OCI-LY3 (cell line): Measurements from ENCODE around the gene CD6.

Experiments used
- H2AFZ ChIP-seq: fragments of 200-600, 300-600 bp; shearing (Covaris generic); 2 replicates; pipeline ENCODE4 v1.6.0; 2014; ENCODE audit warnings: antibody characterized with exemption, low read depth, low read length
- H3K27ac ChIP-seq: fragments of 200-600, 300-600 bp; sonication (generic); 2 replicates; pipeline ENCODE4 v1.5.1; 2014; ENCODE audit warnings: mild to moderate bottlenecking, low read length, moderate library complexity, mixed read lengths
- H3K27me3 ChIP-seq: fragments of 200-600, 300-600 bp; sonication (generic); 2 replicates; pipeline ENCODE4 v1.6.1; 2014; ENCODE audit warnings: low read depth, low read length, mixed read lengths
- H3K36me3 ChIP-seq: fragments of 200-600, 300-600 bp; sonication (generic); replicated peaks from 2 replicates; pipeline ENCODE3; 2014; ENCODE audit warnings: low read depth, low read length, mixed read lengths
- H3K4me1 ChIP-seq: fragments of 300-600, 200-600 bp; sonication (generic); 2 replicates; pipeline ENCODE4 v1.6.1; 2014; ENCODE audit warnings: low read length, mixed read lengths
- H3K4me2 ChIP-seq: fragments of 200-600, 300-600 bp; sonication (generic); 2 replicates; pipeline ENCODE4 v1.6.1; 2014; ENCODE audit warnings: low read length, mixed read lengths
- H3K4me3 ChIP-seq: fragments of 300-600, 200-600 bp; sonication (generic); 2 replicates; pipeline ENCODE4 v1.5.1; 2014; ENCODE audit warnings: antibody characterized with exemption, mild to moderate bottlenecking, low read length, moderate library complexity
- H3K79me2 ChIP-seq: fragments of 300-600, 200-600 bp; shearing (Covaris generic); 2 replicates; pipeline ENCODE4 v1.6.1; 2014; ENCODE audit warnings: mild to moderate bottlenecking, low read length, mixed read lengths
- H3K9ac ChIP-seq: fragments of 300-600, 200-600 bp; shearing (Covaris generic); 2 replicates; pipeline ENCODE4 v1.6.0; 2014; ENCODE audit warnings: mild to moderate bottlenecking, low read length, moderate library complexity
- H3K9me3 ChIP-seq: fragments of 200-600, 300-600 bp; shearing (Covaris generic); 2 replicates; pipeline ENCODE4 v1.6.1; 2014; ENCODE audit warnings: low read length, mixed read lengths; ENCODE audit not compliant: insufficient read depth
- H4K20me1 ChIP-seq: fragments of 200-600, 300-600 bp; sonication (generic); 2 replicates; pipeline ENCODE4 v1.6.1; 2016; ENCODE audit warnings: low read length, mixed read lengths; ENCODE audit not compliant: insufficient read depth
- EZH2phosphoT487 ChIP-seq: fragments of 200-600 bp; shearing (Covaris generic); IDR thresholded peaks from 2 replicates; pipeline ENCODE4 v1.6.1; 2018; ENCODE audit warnings: antibody characterized with exemption, mixed run types, low read depth
- TF ChIP-seq, protein P1 (sequence below): fragments of 200-600, 300-600 bp; sonication (generic); IDR thresholded peaks from 2 replicates; pipeline ENCODE4 v1.5.1; 2014; ENCODE audit warnings: antibody characterized with exemption, low read length, low read depth

Gene CD6

GRCh38 chr11:60957188-60957587 lies 14.3 kb upstream of the CD6 start:
- no peaks in the 10 kb centered on the region for H3K79me2 ChIP-seq
- H3K9ac ChIP-seq: no peak overlapping the region
- no peak overlapping the region for H3K4me3 ChIP-seq
- H4K20me1 ChIP-seq: no peaks in the 10 kb centered on the region
- H2AFZ ChIP-seq: no peak overlapping the region
- no peak for TF ChIP-seq EZH2phosphoT487
- TF ChIP-seq, protein P1, sequence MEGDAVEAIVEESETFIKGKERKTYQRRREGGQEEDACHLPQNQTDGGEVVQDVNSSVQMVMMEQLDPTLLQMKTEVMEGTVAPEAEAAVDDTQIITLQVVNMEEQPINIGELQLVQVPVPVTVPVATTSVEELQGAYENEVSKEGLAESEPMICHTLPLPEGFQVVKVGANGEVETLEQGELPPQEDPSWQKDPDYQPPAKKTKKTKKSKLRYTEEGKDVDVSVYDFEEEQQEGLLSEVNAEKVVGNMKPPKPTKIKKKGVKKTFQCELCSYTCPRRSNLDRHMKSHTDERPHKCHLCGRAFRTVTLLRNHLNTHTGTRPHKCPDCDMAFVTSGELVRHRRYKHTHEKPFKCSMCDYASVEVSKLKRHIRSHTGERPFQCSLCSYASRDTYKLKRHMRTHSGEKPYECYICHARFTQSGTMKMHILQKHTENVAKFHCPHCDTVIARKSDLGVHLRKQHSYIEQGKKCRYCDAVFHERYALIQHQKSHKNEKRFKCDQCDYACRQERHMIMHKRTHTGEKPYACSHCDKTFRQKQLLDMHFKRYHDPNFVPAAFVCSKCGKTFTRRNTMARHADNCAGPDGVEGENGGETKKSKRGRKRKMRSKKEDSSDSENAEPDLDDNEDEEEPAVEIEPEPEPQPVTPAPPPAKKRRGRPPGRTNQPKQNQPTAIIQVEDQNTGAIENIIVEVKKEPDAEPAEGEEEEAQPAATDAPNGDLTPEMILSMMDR: no peak
- no peak overlapping the region for H3K4me2 ChIP-seq
- no peaks in the 10 kb centered on the region for H3K9me3 ChIP-seq
- H3K4me1 ChIP-seq: peaks cover 36% of the 10 kb centered on the region
- peaks cover 22% of the 10 kb centered on the region for H3K27me3 ChIP-seq
- no peaks in the 10 kb centered on the region for H3K36me3 ChIP-seq
- H3K27ac ChIP-seq: no peak overlapping the region

DNA sequence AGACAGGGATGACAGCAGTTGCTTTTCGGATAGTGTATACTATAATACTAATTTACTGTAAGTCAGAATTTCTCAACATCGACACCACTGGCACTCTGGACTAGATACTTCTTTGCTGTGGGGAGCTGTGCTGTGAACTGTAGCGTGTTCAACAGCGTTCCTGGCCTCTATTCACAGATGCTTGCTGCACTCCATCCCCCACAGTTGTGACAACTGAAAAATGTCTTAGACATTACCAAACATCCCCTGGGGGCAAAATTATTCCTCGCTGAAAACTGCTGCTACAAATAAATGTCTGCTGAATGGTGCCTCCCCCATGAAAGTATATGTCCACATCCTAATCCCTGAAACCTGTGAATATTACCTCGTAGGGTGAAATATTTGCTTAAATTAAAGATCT lies 12.0 kb upstream of the CD6 start:
- Histone ChIP-seq H3K4me3 (no peak overlapping the region), H3K79me2 (no peaks in the 10 kb centered on the region), H3K4me2 (no peak overlapping the region), H2AFZ (no peak overlapping the region), H3K27ac (no peak overlapping the region), H3K36me3 (no peaks in the 10 kb centered on the region), H3K9me3 (no peaks in the 10 kb centered on the region), H3K27me3 (peaks cover 30% of the 10 kb centered on the region), H3K9ac (no peak overlapping the region), H3K4me1 (peaks cover 13% of the 10 kb centered on the region), H4K20me1 (no peaks in the 10 kb centered on the region)
- TF ChIP-seq, protein P1: no peak
- TF ChIP-seq EZH2phosphoT487: no peak

DNA sequence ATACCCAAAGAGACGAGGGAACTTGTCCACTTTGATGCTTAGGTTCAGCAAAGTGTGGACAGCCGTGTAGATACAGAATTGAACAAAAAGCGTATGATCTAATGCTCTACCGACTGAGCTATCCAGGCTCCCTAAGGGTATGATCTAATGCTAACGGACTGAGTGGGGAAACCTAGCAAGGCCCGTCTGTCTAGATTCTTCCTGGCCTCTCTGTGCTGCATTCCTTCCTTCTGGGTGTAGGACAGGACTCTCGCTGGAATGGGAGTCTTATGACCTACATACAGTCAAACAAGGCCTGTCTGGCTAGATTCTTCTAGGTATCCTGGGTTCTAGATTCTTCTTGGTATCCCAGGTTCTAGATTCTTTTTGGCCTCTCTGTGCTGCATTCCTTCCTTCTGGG lies 11.1 kb upstream of the CD6 start:
- Histone ChIP-seq H3K9ac (no peak overlapping the region), H3K4me3 (no peak overlapping the region), H3K9me3 (no peaks in the 10 kb centered on the region), H3K4me2 (no peak overlapping the region), H3K36me3 (no peaks in the 10 kb centered on the region), H3K4me1 (peaks cover 6% of the 10 kb centered on the region), H3K79me2 (no peaks in the 10 kb centered on the region), H2AFZ (no peak overlapping the region), H4K20me1 (no peaks in the 10 kb centered on the region), H3K27ac (no peak overlapping the region), H3K27me3 (peaks cover 30% of the 10 kb centered on the region)
- no peak for TF ChIP-seq EZH2phosphoT487
- TF ChIP-seq, protein P1: no peak

DNA sequence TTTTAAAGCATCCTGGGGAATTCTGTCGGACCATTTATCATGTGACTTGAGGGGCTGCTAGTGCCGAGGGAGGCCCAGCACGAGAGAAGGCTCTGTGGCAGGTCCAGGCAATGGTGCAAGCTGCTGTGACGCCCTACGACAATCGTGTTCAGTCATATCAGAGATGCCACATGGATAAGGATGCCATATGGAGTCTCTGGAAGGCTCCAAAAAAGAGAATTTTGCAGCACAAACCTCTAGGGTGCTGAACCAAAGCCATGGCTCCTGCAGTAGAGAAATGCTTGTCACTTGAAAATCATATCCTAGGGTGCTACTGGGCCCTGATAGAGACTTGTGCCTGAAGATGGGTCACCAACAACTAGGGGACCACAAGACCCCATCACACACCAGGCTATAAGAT lies 6.7 kb upstream of the CD6 start:
- Histone ChIP-seq H3K36me3 (no peaks in the 10 kb centered on the region), H3K4me3 (no peak overlapping the region), H3K4me2 (no peak overlapping the region), H3K79me2 (no peaks in the 10 kb centered on the region), H3K4me1 (no peaks in the 10 kb centered on the region), H3K27ac (no peak overlapping the region), H4K20me1 (no peaks in the 10 kb centered on the region), H3K9me3 (peaks cover 6% of the 10 kb centered on the region; the same call in 1 of the 2 replicates), H2AFZ (no peak overlapping the region), H3K27me3 (peaks cover 28% of the 10 kb centered on the region), H3K9ac (no peak overlapping the region)
- TF ChIP-seq, protein P1: no peak
- no peak for TF ChIP-seq EZH2phosphoT487
